Activated T-helper 2 cell treated with anti-CD3 and anti-CD28 coated beads, Interferon-gamma antibody, Interleukin-2, Interleukin-4, amounts not matched to agents 10 μg/mL and 5 μg/mL and 100 μg/mL, durations not matched to agents 14 hours and 24 hours and 36 hours (primary cell): ENCODE results near the gene ENOX2. TPM values are rescaled to one million over a fixed set of nuclear protein-coding genes. Genes with fewer than 3 reads are reported as not detected.

ENCODE experiments used
- DNase-seq: peaks from one replicate; pipeline ENCODE4 v3.0.0; 2021; ENCODE audit warnings: low spot score
- H3K27ac Mint-ChIP-seq: one replicate; pipeline ENCODE4 v1.8.0; 2021; ENCODE audit warnings: mixed read lengths
- H3K27me3 Mint-ChIP-seq: one replicate; pipeline ENCODE4 v1.8.0; 2021; ENCODE audit warnings: low read depth, mixed read lengths
- H3K36me3 Mint-ChIP-seq: one replicate; pipeline ENCODE4 v1.8.0; 2021; ENCODE audit warnings: low read depth, mixed read lengths
- H3K4me1 Mint-ChIP-seq: one replicate; pipeline ENCODE4 v1.8.0; 2021; ENCODE audit warnings: low read depth, mixed read lengths
- H3K4me3 Mint-ChIP-seq: one replicate; pipeline ENCODE4 v1.8.0; 2021; ENCODE audit warnings: low read depth, mild to moderate bottlenecking, moderate library complexity, mixed read lengths
- H3K9me3 Mint-ChIP-seq: one replicate; pipeline ENCODE4 v1.8.0; 2021; ENCODE audit warnings: mixed read lengths
- intact Hi-C: fragments of 100-400 bp; cut with micrococcal nuclease; formaldehyde crosslinking; loops from one replicate; pipeline ENCODE4 v1.15.1; 2023
- total RNA-seq: library from RNA; stranded (reverse); gene quantifications from 2 replicates; pipeline ENCODE4 v1.2.3, GENCODE V29; 2022

ENOX2 gene
- total RNA-seq, 1 donor from 2014 or later: 17.7 TPM

GRCh38 chrX:130594453-130594916, 308.5 kb downstream of the ENOX2 start:
- DNase-seq: no peak
- Mint-ChIP-seq H3K36me3 (no peaks in the 10 kb centered on the region), H3K4me3 (no peak overlapping the region), H3K9me3 (no peaks in the 10 kb centered on the region), H3K27ac (no peak overlapping the region), H3K27me3 (no peaks in the 10 kb centered on the region), H3K4me1 (no peaks in the 10 kb centered on the region)
- intact Hi-C loops: no loop called here

- Mint-ChIP-seq H3K4me1 (no peaks in the 10 kb centered on the region), H3K36me3 (no peaks in the 10 kb centered on the region), H3K9me3 (no peaks in the 10 kb centered on the region), H3K4me3 (no peak overlapping the region), H3K27me3 (no peaks in the 10 kb centered on the region), H3K27ac (no peak overlapping the region)
- intact Hi-C loops: no loop called here
- no peak for DNase-seq
Observed at GRCh38 chrX:130593911-130594310, 309.1 kb downstream of the ENOX2 start.

- intact Hi-C loops: no loop called here
- no peaks in the 10 kb centered on the region for H3K4me1 Mint-ChIP-seq
Observed at GRCh38 chrX:130592204-130592603, 310.8 kb downstream of the ENOX2 start.

GRCh38 chrX:130578906-130579305, 324.1 kb downstream of the ENOX2 start:
- no peak overlapping the region for H3K4me3 Mint-ChIP-seq
- H3K4me1 Mint-ChIP-seq: peaks cover 2% of the 10 kb centered on the region
- H3K27me3 Mint-ChIP-seq: peaks cover 3% of the 10 kb centered on the region
- intact Hi-C loops: loop anchor here (5.0 kb wide), 1 partner anchor 338 kb away; no protein-coding TSS in a partner anchor
- H3K9me3 Mint-ChIP-seq: no peaks in the 10 kb centered on the region
- H3K36me3 Mint-ChIP-seq: no peaks in the 10 kb centered on the region
- no peak overlapping the region for H3K27ac Mint-ChIP-seq
- DNase-seq: no peak

More at GRCh38 chrX:130592204-130592603, 310.8 kb downstream of the ENOX2 start:
- H3K9me3 Mint-ChIP-seq: no peaks in the 10 kb centered on the region
- no peak overlapping the region for H3K27ac Mint-ChIP-seq
- no peaks in the 10 kb centered on the region for H3K36me3 Mint-ChIP-seq
- DNase-seq: no peak
- H3K4me3 Mint-ChIP-seq: no peak overlapping the region
- H3K27me3 Mint-ChIP-seq: no peaks in the 10 kb centered on the region

- intact Hi-C loops: loop anchor here (5.0 kb wide), 1 partner anchor 340 kb away; no protein-coding TSS in a partner anchor
- H3K4me3 Mint-ChIP-seq: no peak overlapping the region
- no peaks in the 10 kb centered on the region for H3K36me3 Mint-ChIP-seq
- H3K27ac Mint-ChIP-seq: no peak overlapping the region
- H3K9me3 Mint-ChIP-seq: no peaks in the 10 kb centered on the region
- H3K27me3 Mint-ChIP-seq: peaks cover 3% of the 10 kb centered on the region
- H3K4me1 Mint-ChIP-seq: peaks cover 2% of the 10 kb centered on the region
- no peak for DNase-seq
Observed at GRCh38 chrX:130577431-130577830, 325.6 kb downstream of the ENOX2 start.

GRCh38 chrX:130575831-130576389, 327.1 kb downstream of the ENOX2 start:
- Mint-ChIP-seq H3K27me3 (peaks cover 3% of the 10 kb centered on the region), H3K36me3 (no peaks in the 10 kb centered on the region), H3K27ac (no peak overlapping the region), H3K9me3 (no peaks in the 10 kb centered on the region), H3K4me1 (peaks cover 2% of the 10 kb centered on the region), H3K4me3 (no peak overlapping the region)
- no peak for DNase-seq
- intact Hi-C loops: loop anchor here (5.0 kb wide), 1 partner anchor 341 kb away; no protein-coding TSS in a partner anchor

Other genes starting within 250 kb of the ENOX2 start
- gene ARHGAP36, start 155.1 kb upstream of the ENOX2 start, total RNA-seq: not detected in 2 replicates